HepG2 (cell line): ENCODE results near the gene MT1A. TPM values are rescaled to one million over a fixed set of nuclear protein-coding genes. Genes with fewer than 3 reads are reported as not detected.

Experiments
- ATAC-seq: fragments of 200-7000 bp; cut with Tn5 transposase; 3 replicates; pipeline ENCODE4 v1.9.1; 2020; ENCODE audit warnings: mild to moderate bottlenecking, moderate library complexity
- BruUV-seq: library from RNA; stranded (reverse); fragments of 400-500 nt; replicated peaks from 2 replicates; lab custom pipeline; 2021; lab: Mats Ljungman, UMichigan
- CTCF ChIA-PET: fragments of 300-600 bp; formaldehyde crosslinking; extraction: SDS; loops from one replicate; lab custom pipeline; 2021; ENCODE audit warnings: low total read pairs, inconsistent platforms, low intra/inter-chr PET ratio; lab: Yijun Ruan, JAX
- POLR2A ChIA-PET: fragments of 350-600 bp; sonication (Branson Sonifier 250); formaldehyde crosslinking; loops from one replicate; lab custom pipeline; 2020; ENCODE audit warnings: antibody characterized with exemption, inconsistent platforms; lab: Yijun Ruan, JAX
- DNase-seq: peaks from one replicate; pipeline ENCODE4 v3.0.0-alpha.2; 2015; ENCODE audit warnings: low spot score
- FAIRE-seq: peaks from 3 replicates; lab custom pipeline; 2011; peaks lifted over from hg19 to GRCh38; lab: Jason Lieb, UNC
- H2AFZ ChIP-seq: one replicate; pipeline ENCODE4 v1.6.1; 2011; ENCODE audit warnings: low read length, inconsistent platforms
- H3K27ac ChIP-seq: fragments of 300-600 bp; 3 replicates; pipeline ENCODE4 v1.8.0; 2011; ENCODE audit warnings: mixed run types, mild to moderate bottlenecking, mixed read lengths, low read length, inconsistent platforms; ENCODE audit not compliant: insufficient read depth; ENCODE audit errors: extremely low read length
- H3K27me3 ChIP-seq, 2 experiments: fragments of 200-600 bp in 1 of 2; 2 replicates in 1 of 2; 3 replicates in 1 of 2; pipeline versions ENCODE4 v1.6.0 to v1.8.0; 2011; ENCODE audit warnings: low read length in 2 of 2, mild to moderate bottlenecking in 2 of 2, moderate library complexity in 2 of 2, inconsistent platforms in 1 of 2; ENCODE audit not compliant: insufficient read depth in 2 of 2, control insufficient read depth in 1 of 2
- H3K36me3 ChIP-seq, 2 experiments: fragments of 200-600 bp in 1 of 2; replicated peaks in 1 of 2; 2 replicates in 1 of 2; 3 replicates in 1 of 2; pipeline versions ENCODE4 v1.5.1 to v1.8.0; 2011; ENCODE audit warnings: low read length in 2 of 2, inconsistent platforms in 1 of 2; ENCODE audit not compliant: insufficient read depth in 2 of 2, control insufficient read depth in 1 of 2
- H3K4me1 ChIP-seq: 2 replicates; pipeline ENCODE4 v1.5.1; 2012; ENCODE audit warnings: low read length, inconsistent platforms; ENCODE audit not compliant: insufficient read depth
- H3K4me2 ChIP-seq: 2 replicates; pipeline ENCODE4 v1.6.0; 2011; ENCODE audit warnings: low read depth, low read length, inconsistent platforms
- H3K4me3 ChIP-seq, 3 experiments: fragments of 200-600 bp in 1 of 3; sonication (generic), shearing (Covaris generic) in 1 of 3; replicated peaks in 1 of 3; 2 replicates each; pipeline ENCODE4 v1.5.1; 2011 to 2016; ENCODE audit warnings: low read length in 3 of 3, inconsistent platforms in 2 of 3, low read depth in 2 of 3, mild to moderate bottlenecking in 2 of 3, control low read depth in 1 of 3, mixed read lengths in 1 of 3; ENCODE audit not compliant: insufficient read depth in 1 of 3
- H3K79me2 ChIP-seq: one replicate; pipeline ENCODE4 v1.6.1; 2011; ENCODE audit warnings: low read length, inconsistent platforms; ENCODE audit not compliant: insufficient read depth
- H3K9ac ChIP-seq: 2 replicates; pipeline ENCODE4 v1.6.0; 2011; ENCODE audit warnings: mild to moderate bottlenecking, low read depth, low read length, inconsistent platforms; ENCODE audit not compliant: insufficient read depth
- H3K9me3 ChIP-seq: 2 replicates; pipeline ENCODE4 v1.5.1; 2012; ENCODE audit warnings: mild to moderate bottlenecking, low read length
- H4K20me1 ChIP-seq: 2 replicates; pipeline ENCODE4 v1.6.0; 2011; ENCODE audit warnings: inconsistent platforms, mild to moderate bottlenecking, low read length, moderate library complexity; ENCODE audit not compliant: insufficient read depth
- FOSL1 ChIP-seq: sonication (generic); formaldehyde crosslinking; IDR thresholded peaks from 2 replicates; pipeline ENCODE4 v1.9.0; 2021; ENCODE audit warnings: missing genetic modification reagents, borderline replicate concordance
- FOSL2 ChIP-seq: sonication (generic); formaldehyde crosslinking; IDR thresholded peaks from 2 replicates; pipeline ENCODE4 v1.4.0; 2020; ENCODE audit warnings: missing genetic modification reagents
- MEIS2 ChIP-seq: sonication (generic); formaldehyde crosslinking; IDR thresholded peaks from 2 replicates; pipeline ENCODE4 v1.9.0; 2021; ENCODE audit warnings: mild to moderate bottlenecking, missing genetic modification reagents
- SPEN ChIP-seq: sonication (generic); formaldehyde crosslinking; IDR thresholded peaks from 2 replicates; pipeline ENCODE4 v1.5.1; 2020; ENCODE audit warnings: low read depth, mild to moderate bottlenecking, missing genetic modification reagents
- ZNF263 ChIP-seq: sonication (generic); formaldehyde crosslinking; IDR thresholded peaks from 2 replicates; pipeline ENCODE4 v1.4.0; 2020; ENCODE audit warnings: missing genetic modification reagents
- ZNF564 ChIP-seq: sonication (generic); formaldehyde crosslinking; IDR thresholded peaks from 2 replicates; pipeline ENCODE4 v1.8.1; 2023; ENCODE audit warnings: mild to moderate bottlenecking, missing genetic modification reagents
- ZNF629 ChIP-seq: sonication (generic); formaldehyde crosslinking; conservative IDR thresholded peaks from 2 replicates; pipeline ENCODE4 v1.5.0; 2020; ENCODE audit warnings: missing genetic modification reagents
- WGBS: methylation state at CpG from one replicate; pipeline ENCODE4 v1.1.6; 2017; ENCODE audit warnings: low lambda C conversion rate; 5-methylcytosine and 5-hydroxymethylcytosine counted together
- in situ Hi-C: cut with HindIII; loops from 2 replicates; pipeline ENCODE4 v1.10.0; 2017; ENCODE audit warnings: low pct_unique_long_range_greater_than_20kb; ENCODE audit not compliant: extremely low pct_ligation_motif_present
- intact Hi-C: fragments of 100-400 bp; cut with micrococcal nuclease; formaldehyde crosslinking; loops from one replicate; pipeline ENCODE4 v1.10.0; 2022; ENCODE audit not compliant: unreplicated experiment
- polyA plus RNA-seq, 8 experiments: library from polyadenylated mRNA; depleted of rRNA in 3 of 8; stranded (reverse) in 7 of 8; unstranded in 1 of 8; fragments of >200 nt; fragmentation: Illumina TruSeq in 4 of 8; extraction: Trizol in 4 of 8; gene quantifications; 2 replicates each; pipeline versions ENCODE4 v1.2.1 to v1.2.3, GENCODE V29; 2011 to 2016; ENCODE audit warnings: low read depth in 4 of 8, missing spikeins in 1 of 8, mixed read lengths in 1 of 8; ENCODE audit not compliant: insufficient read depth in 1 of 8
- total RNA-seq, 5 experiments: library from RNA; depleted of rRNA; stranded (reverse); fragments of >200 nt; fragmentation: Illumina TruSeq; extraction: Trizol; gene quantifications; 2 replicates each; pipeline ENCODE4 v1.2.3, GENCODE V29; 2016; ENCODE audit warnings: low read depth in 1 of 5
- TF ChIP-seq, protein P1 (sequence below): sonication (generic); formaldehyde crosslinking; IDR thresholded peaks from 2 replicates; pipeline ENCODE4 v1.8.1; 2023; ENCODE audit warnings: mild to moderate bottlenecking, moderate library complexity, missing genetic modification reagents
- TF ChIP-seq, protein P2 (sequence below): sonication (generic); formaldehyde crosslinking; IDR thresholded peaks from 2 replicates; pipeline ENCODE4 v1.9.0; 2022; ENCODE audit warnings: missing genetic modification reagents, mild to moderate bottlenecking, borderline replicate concordance
- TF ChIP-seq, protein P3 (sequence below): sonication (generic); formaldehyde crosslinking; IDR thresholded peaks from 2 replicates; pipeline ENCODE4 v1.5.1; 2020; ENCODE audit warnings: mild to moderate bottlenecking, missing genetic modification reagents

Gene MT1A
- total and polyA plus RNA-seq, 2 of the 13 experiments (the other 11 are each of a cell fraction or from before 2014, with no cell fraction given): 8.3 to 10.4 TPM

- in situ Hi-C loops: no loop called here
- Histone ChIP-seq H3K4me2 (no peak overlapping the region), H3K9me3 (no peaks in the 10 kb centered on the region), H3K27me3 (peaks cover 6 to 73% of the 10 kb centered on the region in 2 experiments; a peak in 4 of 5 replicates), H4K20me1 (no peaks in the 10 kb centered on the region), H3K79me2 (no peaks in the 10 kb centered on the region), H3K4me3 (no peak overlapping the region), H3K27ac (no peak overlapping the region), H3K4me1 (peaks cover 35% of the 10 kb centered on the region), H2AFZ (no peak overlapping the region), H3K36me3 (no peaks in the 10 kb centered on the region), H3K9ac (no peak overlapping the region)
- no peak for FAIRE-seq
- intact Hi-C loops: no loop called here
- no peak for ATAC-seq
- no TSS peak for BruUV-seq
- TF ChIP-seq ZNF629 (CRISPR knock-in tag) (no peak), FOSL2 (0 out of 2 replicates have a peak, but pooled peaks have one; percentile 18), FOSL1 (CRISPR knock-in tag) (no peak)
- TF ChIP-seq, protein P1, sequence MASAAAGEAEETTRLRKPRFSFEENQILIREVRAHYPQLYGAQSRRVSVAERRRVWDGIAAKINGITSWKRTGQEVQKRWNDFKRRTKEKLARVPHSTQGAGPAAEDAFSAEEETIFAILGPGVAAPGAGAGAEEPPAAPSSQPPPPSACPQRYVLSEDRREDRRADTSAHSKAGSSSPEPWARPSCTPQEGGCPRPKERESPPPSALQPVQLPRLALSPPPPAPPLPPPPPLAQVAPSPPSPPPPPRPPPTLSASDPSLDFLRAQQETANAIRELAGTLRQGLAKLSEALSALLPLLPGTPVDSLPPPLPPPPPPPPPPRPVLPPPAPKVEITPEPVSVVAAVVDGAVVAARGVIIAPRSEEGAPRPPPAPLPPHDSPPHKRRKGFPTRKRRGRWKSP (CRISPR knock-in tag): no peak
- TF ChIP-seq, protein P2, sequence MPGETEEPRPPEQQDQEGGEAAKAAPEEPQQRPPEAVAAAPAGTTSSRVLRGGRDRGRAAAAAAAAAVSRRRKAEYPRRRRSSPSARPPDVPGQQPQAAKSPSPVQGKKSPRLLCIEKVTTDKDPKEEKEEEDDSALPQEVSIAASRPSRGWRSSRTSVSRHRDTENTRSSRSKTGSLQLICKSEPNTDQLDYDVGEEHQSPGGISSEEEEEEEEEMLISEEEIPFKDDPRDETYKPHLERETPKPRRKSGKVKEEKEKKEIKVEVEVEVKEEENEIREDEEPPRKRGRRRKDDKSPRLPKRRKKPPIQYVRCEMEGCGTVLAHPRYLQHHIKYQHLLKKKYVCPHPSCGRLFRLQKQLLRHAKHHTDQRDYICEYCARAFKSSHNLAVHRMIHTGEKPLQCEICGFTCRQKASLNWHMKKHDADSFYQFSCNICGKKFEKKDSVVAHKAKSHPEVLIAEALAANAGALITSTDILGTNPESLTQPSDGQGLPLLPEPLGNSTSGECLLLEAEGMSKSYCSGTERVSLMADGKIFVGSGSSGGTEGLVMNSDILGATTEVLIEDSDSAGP (CRISPR knock-in tag): 0 out of 2 replicates have a peak, but pooled peaks have one; percentile 3
- CTCF ChIA-PET: no interaction called here
- POLR2A ChIA-PET: no interaction called here
- 39% methylated on average over 10 of the region's 10 CpGs for WGBS
- DNase-seq: no peak
These were observed 7.3 kb upstream of the MT1A start for GRCh38 chr16:56631197-56631596.

DNA sequence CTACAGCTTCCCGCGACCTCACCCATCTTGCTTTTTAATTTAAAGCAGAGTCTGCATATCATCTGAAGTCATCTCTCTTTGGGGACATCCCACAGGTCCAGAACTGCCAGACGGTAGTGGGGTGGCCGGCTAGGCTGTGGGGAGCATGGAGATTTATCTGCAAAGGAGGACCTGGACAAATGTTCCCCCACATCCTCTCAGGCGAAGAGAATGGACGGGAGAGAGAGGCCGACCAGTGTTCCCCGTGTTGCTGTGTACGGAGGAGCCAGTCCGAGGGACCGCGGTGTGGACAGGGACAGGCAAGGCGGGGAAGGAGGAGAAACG, 6.7 kb upstream of the MT1A start:
- no TSS peak for BruUV-seq
- ChIA-PET CTCF (no interaction called here), POLR2A (no interaction called here)
- peak; percentile 62 for ATAC-seq
- H3K9ac ChIP-seq: peak overlapping the region; percentile 7; the same call in 1 of the 2 replicates
- H4K20me1 ChIP-seq: no peaks in the 10 kb centered on the region
- H3K4me3 ChIP-seq: peak overlapping the region; percentile 41 to 73 (median 54); a peak in 4 of 6 replicates
- no peaks in the 10 kb centered on the region for H3K36me3 ChIP-seq
- no peak overlapping the region for H2AFZ ChIP-seq
- H3K79me2 ChIP-seq: no peaks in the 10 kb centered on the region
- H3K9me3 ChIP-seq: no peaks in the 10 kb centered on the region
- intact Hi-C loops (no loop called here), in situ Hi-C loops (no loop called here)
- WGBS: 8% methylated on average over 14 of the region's 14 CpGs
- peaks cover 8 to 79% of the 10 kb centered on the region in 2 experiments; a peak in 4 of 5 replicates for H3K27me3 ChIP-seq
- no peak for DNase-seq
- no peak for FAIRE-seq
- H3K27ac ChIP-seq: no peak overlapping the region
- H3K4me2 ChIP-seq: peak overlapping the region; percentile 77
- peaks cover 29% of the 10 kb centered on the region for H3K4me1 ChIP-seq
- TF ChIP-seq, protein P3, sequence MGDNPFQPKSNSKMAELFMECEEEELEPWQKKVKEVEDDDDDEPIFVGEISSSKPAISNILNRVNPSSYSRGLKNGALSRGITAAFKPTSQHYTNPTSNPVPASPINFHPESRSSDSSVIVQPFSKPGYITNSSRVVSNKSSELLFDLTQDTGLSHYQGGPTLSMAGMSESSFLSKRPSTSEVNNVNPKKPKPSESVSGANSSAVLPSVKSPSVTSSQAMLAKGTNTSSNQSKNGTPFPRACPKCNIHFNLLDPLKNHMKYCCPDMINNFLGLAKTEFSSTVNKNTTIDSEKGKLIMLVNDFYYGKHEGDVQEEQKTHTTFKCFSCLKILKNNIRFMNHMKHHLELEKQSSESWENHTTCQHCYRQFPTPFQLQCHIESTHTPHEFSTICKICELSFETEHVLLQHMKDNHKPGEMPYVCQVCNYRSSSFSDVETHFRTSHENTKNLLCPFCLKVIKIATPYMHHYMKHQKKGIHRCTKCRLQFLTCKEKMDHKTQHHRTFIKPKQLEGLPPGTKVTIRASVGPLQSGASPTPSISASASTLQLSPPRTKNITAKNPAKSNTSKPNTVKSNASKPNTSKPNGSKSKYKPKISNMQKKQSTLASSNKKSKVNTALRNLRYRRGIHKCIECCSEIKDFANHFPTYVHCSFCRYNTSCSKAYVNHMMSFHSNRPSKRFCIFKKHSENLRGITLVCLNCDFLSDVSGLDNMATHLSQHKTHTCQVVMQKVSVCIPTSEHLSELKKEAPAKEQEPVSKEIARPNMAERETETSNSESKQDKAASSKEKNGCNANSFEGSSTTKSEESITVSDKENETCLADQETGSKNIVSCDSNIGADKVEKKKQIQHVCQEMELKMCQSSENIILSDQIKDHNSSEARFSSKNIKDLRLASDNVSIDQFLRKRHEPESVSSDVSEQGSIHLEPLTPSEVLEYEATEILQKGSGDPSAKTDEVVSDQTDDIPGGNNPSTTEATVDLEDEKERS (CRISPR knock-in tag): 0 out of 2 replicates have a peak, but pooled peaks have one; percentile 64
- TF ChIP-seq ZNF263 (CRISPR knock-in tag) (0 out of 2 replicates have a peak, but pooled peaks have one; percentile 17), ZNF564 (CRISPR knock-in tag) (no peak), MEIS2 (CRISPR knock-in tag) (0 out of 2 replicates have a peak, but pooled peaks have one; percentile 7), SPEN (no peak)
- TF ChIP-seq, protein P2 (CRISPR knock-in tag): peak; percentile 51; the same call in 1 of the 2 replicates
